GM23338 (cell line): ENCODE data around the gene RAB1B. TPM values are rescaled to one million over a fixed set of nuclear protein-coding genes. Genes with fewer than 3 reads are reported as not detected.

Experiments used
- ATAC-seq: fragments of 200-7000 bp; cut with Tn5 transposase; 3 replicates; pipeline ENCODE4 v1.9.1; 2020
- DNase-seq: peaks from one replicate; pipeline ENCODE4 v3.0.0-alpha.2; 2015; ENCODE audit warnings: low spot score
- H2AFZ ChIP-seq: fragments of 200-600 bp; sonication (generic); 2 replicates; pipeline ENCODE4 v1.8.0; 2016; ENCODE audit warnings: antibody characterized with exemption, mild to moderate bottlenecking, moderate library complexity
- H3F3A ChIP-seq: fragments of 200-600 bp; sonication (generic); replicated peaks from 2 replicates; pipeline ENCODE4 v1.8.0; 2017; ENCODE audit warnings: antibody characterized with exemption, mixed run types, low read depth
- H3K27ac ChIP-seq: fragments of 200-600 bp; sonication (generic); 2 replicates; pipeline ENCODE4 v1.6.1; 2016; ENCODE audit warnings: low read depth
- H3K27me3 ChIP-seq: fragments of 200-600 bp; sonication (generic); 2 replicates; pipeline ENCODE4 v1.8.0; 2016; ENCODE audit warnings: mild to moderate bottlenecking, mixed run types, moderate library complexity; ENCODE audit not compliant: insufficient read depth
- H3K36me3 ChIP-seq: fragments of 200-600 bp; sonication (generic); 2 replicates; pipeline ENCODE4 v1.8.0; 2016; ENCODE audit warnings: mild to moderate bottlenecking; ENCODE audit not compliant: insufficient read depth
- H3K4me1 ChIP-seq: fragments of 200-600 bp; sonication (generic); 2 replicates; pipeline ENCODE4 v1.8.0; 2016; ENCODE audit warnings: mild to moderate bottlenecking, moderate library complexity; ENCODE audit not compliant: insufficient read depth
- H3K4me2 ChIP-seq: fragments of 200-600 bp; sonication (generic); 2 replicates; pipeline ENCODE4 v1.7.1; 2017; ENCODE audit warnings: mixed run types
- H3K4me3 ChIP-seq: fragments of 200-600 bp; sonication (generic); 2 replicates; pipeline ENCODE4 v1.6.1; 2016; ENCODE audit warnings: mixed run types
- H3K79me2 ChIP-seq: fragments of 200-600 bp; sonication (generic); replicated peaks from 2 replicates; pipeline ENCODE4 v1.8.0; 2017; ENCODE audit warnings: mild to moderate bottlenecking; ENCODE audit not compliant: insufficient read depth
- H3K9me2 ChIP-seq: fragments of 200-600 bp; sonication (generic); 2 replicates; pipeline ENCODE4 v1.8.0; 2017; ENCODE audit not compliant: insufficient read depth
- H4K20me1 ChIP-seq: fragments of 200-600 bp; sonication (generic); replicated peaks from 2 replicates; pipeline ENCODE4 v1.8.0; 2017; ENCODE audit warnings: mild to moderate bottlenecking; ENCODE audit not compliant: insufficient read depth
- H3K27ac Mint-ChIP-seq: 2 replicates; pipeline ENCODE4 v1.8.0; 2020; ENCODE audit warnings: inconsistent platforms, mild to moderate bottlenecking, moderate library complexity, mixed read lengths
- H3K27me3 Mint-ChIP-seq: 3 replicates; pipeline ENCODE4 v1.8.0; 2022; ENCODE audit warnings: low read depth, mild to moderate bottlenecking, moderate library complexity, mixed read lengths, inconsistent platforms; ENCODE audit not compliant: insufficient read depth, poor library complexity
- H3K36me3 Mint-ChIP-seq: 3 replicates; pipeline ENCODE4 v1.8.0; 2021; ENCODE audit warnings: low read depth, mild to moderate bottlenecking, inconsistent platforms, moderate library complexity, mixed read lengths
- H3K4me1 Mint-ChIP-seq: 3 replicates; pipeline ENCODE4 v1.8.0; 2020; ENCODE audit warnings: mild to moderate bottlenecking, inconsistent platforms, mixed read lengths
- H3K4me3 Mint-ChIP-seq: 3 replicates; pipeline ENCODE4 v1.8.0; 2021; ENCODE audit warnings: moderate library complexity, mild to moderate bottlenecking, inconsistent platforms, mixed read lengths
- H3K9me3 Mint-ChIP-seq: 3 replicates; pipeline ENCODE4 v1.8.0; 2020; ENCODE audit warnings: moderate library complexity, mild to moderate bottlenecking, inconsistent platforms, mixed read lengths
- CREB1 ChIP-seq: fragments of 250-450 bp; sonication (Bioruptor Pico); IDR thresholded peaks from 2 replicates; pipeline ENCODE4 v1.5.0; 2020; ENCODE audit warnings: low read depth, mild to moderate bottlenecking, moderate library complexity
- EZH2 ChIP-seq: fragments of 200-600 bp; sonication (generic); IDR thresholded peaks from one replicate; pipeline ENCODE4 v1.8.0; 2017; ENCODE audit warnings: antibody characterized with exemption, mild to moderate bottlenecking, low read depth; ENCODE audit not compliant: unreplicated experiment
- EZH2phosphoT487 ChIP-seq: fragments of 200-600 bp; sonication (generic); IDR thresholded peaks from one replicate; pipeline ENCODE4 v1.8.1; 2018; ENCODE audit warnings: antibody characterized with exemption; ENCODE audit not compliant: unreplicated experiment
- JUNB ChIP-seq: IDR thresholded peaks from one replicate; pipeline ENCODE4 v1.6.1; 2016; ENCODE audit warnings: antibody characterized with exemption; ENCODE audit not compliant: unreplicated experiment
- NANOG ChIP-seq: IDR thresholded peaks from 2 replicates; pipeline ENCODE4 v1.6.1; 2016; ENCODE audit warnings: antibody characterized with exemption, borderline replicate concordance
- STAT1 ChIP-seq: IDR thresholded peaks from one replicate; pipeline ENCODE4 v1.6.1; 2016; ENCODE audit warnings: antibody characterized with exemption; ENCODE audit not compliant: unreplicated experiment
- ZNF114 ChIP-seq: fragments of 250-450 bp; sonication (Bioruptor Pico); IDR thresholded peaks from 2 replicates; pipeline ENCODE4 v1.5.0; 2020; ENCODE audit warnings: mild to moderate bottlenecking, moderate library complexity
- ZNF462 ChIP-seq: fragments of 250-450 bp; sonication (Bioruptor Pico); IDR thresholded peaks from 2 replicates; pipeline ENCODE4 v1.5.0; 2020; ENCODE audit warnings: mild to moderate bottlenecking, moderate library complexity
- polyA plus RNA-seq: library from polyadenylated mRNA; unstranded; fragments of >200 nt; fragmentation: Nextera tagmentation; extraction: Ambion mirVana; gene quantifications from 2 replicates; pipeline ENCODE4 v1.2.1, GENCODE V29; 2016
- total RNA-seq: library from RNA; depleted of rRNA; stranded (reverse); fragments of >200 nt; shearing (Covaris generic); gene quantifications from 2 replicates; pipeline ENCODE4 v1.2.3, GENCODE V29; 2014
- TF ChIP-seq, protein P1 (sequence below), 2 experiments: fragments of 200-600 bp in 1 of 2; sonication (generic) in 1 of 2; conservative IDR thresholded peaks; 2 replicates each; pipeline versions ENCODE4 v1.5.1 to v1.6.1; 2016 to 2017; ENCODE audit warnings: antibody characterized with exemption in 2 of 2, low read depth in 2 of 2, mild to moderate bottlenecking in 2 of 2, moderate library complexity in 1 of 2
- TF ChIP-seq, protein P2 (sequence below): IDR thresholded peaks from 2 replicates; pipeline ENCODE4 v1.6.1; 2016; ENCODE audit warnings: antibody characterized with exemption

The RAB1B gene
- total and polyA plus RNA-seq, 2 experiments from 2014 or later = 30.5 to 92.7 TPM

GRCh38 chr11:66262696-66263095 is 5.7 kb upstream of the RAB1B start (continued):
- TF ChIP-seq ZNF462 (CRISPR knock-in tag) = no peak
- TF ChIP-seq JUNB = no peak
- TF ChIP-seq ZNF114 = no peak
- TF ChIP-seq STAT1 = no peak

DNA sequence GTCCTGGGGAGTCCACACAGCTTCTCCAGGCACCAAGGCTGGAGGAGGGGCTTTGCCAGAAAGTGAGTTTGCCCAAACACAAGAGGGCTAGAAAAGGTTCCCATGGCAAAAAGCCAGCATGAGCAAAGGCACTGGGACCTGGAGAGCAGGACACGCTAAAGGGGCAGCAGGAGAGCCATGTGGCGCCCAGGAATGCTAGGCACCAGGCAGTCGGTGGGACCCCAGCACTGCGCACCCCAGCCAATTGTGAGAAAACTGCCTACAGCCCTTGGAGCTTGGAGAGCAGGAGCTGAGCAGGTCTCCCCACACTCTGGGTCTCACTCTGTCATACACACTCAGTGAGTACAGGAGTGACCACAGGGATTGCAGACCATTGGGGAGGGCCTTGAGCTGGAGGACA is 5.2 kb upstream of the RAB1B start:
- H3K9me3 Mint-ChIP-seq = no peaks in the 10 kb centered on the region
- H3K27ac ChIP-seq = no peak overlapping the region
- no peaks in the 10 kb centered on the region for H3K27me3 ChIP-seq
- no peak for DNase-seq
- H3K79me2 ChIP-seq = peaks cover 11% of the 10 kb centered on the region; the same call in 1 of the 2 replicates
- H3K4me3 Mint-ChIP-seq = no peak overlapping the region; the same call in 2 of the 3 replicates
- no peak overlapping the region for H3K4me3 ChIP-seq
- peaks cover 8% of the 10 kb centered on the region; the same call in 1 of the 2 replicates for H4K20me1 ChIP-seq
- no peaks in the 10 kb centered on the region for H3K9me2 ChIP-seq
- peaks cover 15% of the 10 kb centered on the region for H3K4me1 Mint-ChIP-seq
- H3F3A ChIP-seq = peaks cover 15% of the 10 kb centered on the region
- ATAC-seq = no peak
- peaks cover 45% of the 10 kb centered on the region for H3K36me3 Mint-ChIP-seq
- no peak overlapping the region for H2AFZ ChIP-seq
- H3K4me1 ChIP-seq = peaks cover 9% of the 10 kb centered on the region
- no peak overlapping the region for H3K27ac Mint-ChIP-seq
- H3K36me3 ChIP-seq = 0 out of 2 replicates have a peak, but pooled peaks cover 9% of the 10 kb centered on the region
- H3K27me3 Mint-ChIP-seq = peaks cover 11% of the 10 kb centered on the region
- no peak overlapping the region for H3K4me2 ChIP-seq
- TF ChIP-seq, protein P1, sequence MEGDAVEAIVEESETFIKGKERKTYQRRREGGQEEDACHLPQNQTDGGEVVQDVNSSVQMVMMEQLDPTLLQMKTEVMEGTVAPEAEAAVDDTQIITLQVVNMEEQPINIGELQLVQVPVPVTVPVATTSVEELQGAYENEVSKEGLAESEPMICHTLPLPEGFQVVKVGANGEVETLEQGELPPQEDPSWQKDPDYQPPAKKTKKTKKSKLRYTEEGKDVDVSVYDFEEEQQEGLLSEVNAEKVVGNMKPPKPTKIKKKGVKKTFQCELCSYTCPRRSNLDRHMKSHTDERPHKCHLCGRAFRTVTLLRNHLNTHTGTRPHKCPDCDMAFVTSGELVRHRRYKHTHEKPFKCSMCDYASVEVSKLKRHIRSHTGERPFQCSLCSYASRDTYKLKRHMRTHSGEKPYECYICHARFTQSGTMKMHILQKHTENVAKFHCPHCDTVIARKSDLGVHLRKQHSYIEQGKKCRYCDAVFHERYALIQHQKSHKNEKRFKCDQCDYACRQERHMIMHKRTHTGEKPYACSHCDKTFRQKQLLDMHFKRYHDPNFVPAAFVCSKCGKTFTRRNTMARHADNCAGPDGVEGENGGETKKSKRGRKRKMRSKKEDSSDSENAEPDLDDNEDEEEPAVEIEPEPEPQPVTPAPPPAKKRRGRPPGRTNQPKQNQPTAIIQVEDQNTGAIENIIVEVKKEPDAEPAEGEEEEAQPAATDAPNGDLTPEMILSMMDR (conservative IDR thresholded peaks at IDR 0.05; ENCODE audit: low read depth in 2 of 2) = no peak
- TF ChIP-seq EZH2phosphoT487 (no peak), ZNF114 (no peak), NANOG (no peak), EZH2 (no peak), CREB1 (CRISPR knock-in tag) (no peak)
- TF ChIP-seq, protein P2, sequence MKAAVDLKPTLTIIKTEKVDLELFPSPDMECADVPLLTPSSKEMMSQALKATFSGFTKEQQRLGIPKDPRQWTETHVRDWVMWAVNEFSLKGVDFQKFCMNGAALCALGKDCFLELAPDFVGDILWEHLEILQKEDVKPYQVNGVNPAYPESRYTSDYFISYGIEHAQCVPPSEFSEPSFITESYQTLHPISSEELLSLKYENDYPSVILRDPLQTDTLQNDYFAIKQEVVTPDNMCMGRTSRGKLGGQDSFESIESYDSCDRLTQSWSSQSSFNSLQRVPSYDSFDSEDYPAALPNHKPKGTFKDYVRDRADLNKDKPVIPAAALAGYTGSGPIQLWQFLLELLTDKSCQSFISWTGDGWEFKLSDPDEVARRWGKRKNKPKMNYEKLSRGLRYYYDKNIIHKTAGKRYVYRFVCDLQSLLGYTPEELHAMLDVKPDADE = no peak
